ENCODE data around the gene ZNF134.

ZNF134 gene

GRCh38 chr19:57578487-57579205, 35.4 kb upstream of the ZNF134 start, which contains the start of gene ZNF416:
Gene ZNF416 (minus strand): TSS chr19:57578911. CDS start chr19:57578704, 207 bp downstream.
- in situ Hi-C loops (cut with HindIII; ENCODE audit: low pct_ligation_motif_present, low sequenced_read_pairs), result no loop called here
- peak; percentile 99 for DNase-seq
- H3K36me3 ChIP-seq (replicated peaks), result peaks cover 32% of the 10 kb centered on the region
- H3K4me3 ChIP-seq (ENCODE audit: low read depth, low read length), result peak within 1 kb of the TSS; percentile 82
- TF ChIP-seq, protein P1, sequence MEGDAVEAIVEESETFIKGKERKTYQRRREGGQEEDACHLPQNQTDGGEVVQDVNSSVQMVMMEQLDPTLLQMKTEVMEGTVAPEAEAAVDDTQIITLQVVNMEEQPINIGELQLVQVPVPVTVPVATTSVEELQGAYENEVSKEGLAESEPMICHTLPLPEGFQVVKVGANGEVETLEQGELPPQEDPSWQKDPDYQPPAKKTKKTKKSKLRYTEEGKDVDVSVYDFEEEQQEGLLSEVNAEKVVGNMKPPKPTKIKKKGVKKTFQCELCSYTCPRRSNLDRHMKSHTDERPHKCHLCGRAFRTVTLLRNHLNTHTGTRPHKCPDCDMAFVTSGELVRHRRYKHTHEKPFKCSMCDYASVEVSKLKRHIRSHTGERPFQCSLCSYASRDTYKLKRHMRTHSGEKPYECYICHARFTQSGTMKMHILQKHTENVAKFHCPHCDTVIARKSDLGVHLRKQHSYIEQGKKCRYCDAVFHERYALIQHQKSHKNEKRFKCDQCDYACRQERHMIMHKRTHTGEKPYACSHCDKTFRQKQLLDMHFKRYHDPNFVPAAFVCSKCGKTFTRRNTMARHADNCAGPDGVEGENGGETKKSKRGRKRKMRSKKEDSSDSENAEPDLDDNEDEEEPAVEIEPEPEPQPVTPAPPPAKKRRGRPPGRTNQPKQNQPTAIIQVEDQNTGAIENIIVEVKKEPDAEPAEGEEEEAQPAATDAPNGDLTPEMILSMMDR (IDR thresholded peaks at IDR 0.05; ENCODE audit: low read depth, low read length, missing control alignments), result peak; percentile 33
- peak within 1 kb of the TSS; percentile 39 for H3K27ac ChIP-seq
- no peaks in the 10 kb centered on the region for H3K27me3 ChIP-seq (replicated peaks)

- Histone ChIP-seq H3K27ac (no peak overlapping the region), H3K4me3 (ENCODE audit: low read depth, low read length) (no peak overlapping the region), H3K36me3 (replicated peaks) (no peaks in the 10 kb centered on the region), H3K27me3 (replicated peaks) (no peaks in the 10 kb centered on the region)
- in situ Hi-C loops (cut with HindIII; ENCODE audit: low pct_ligation_motif_present, low sequenced_read_pairs), result no loop called here
- DNase-seq, result no peak
- TF ChIP-seq, protein P1 (IDR thresholded peaks at IDR 0.05; ENCODE audit: low read depth, low read length, missing control alignments), result no peak
Observed at GRCh38 chr19:57583104-57583520, 30.9 kb upstream of the ZNF134 start.

- DNase-seq, result peak; percentile 91
- H3K36me3 ChIP-seq (replicated peaks), result peaks cover 3% of the 10 kb centered on the region
- TF ChIP-seq, protein P1 (IDR thresholded peaks at IDR 0.05; ENCODE audit: low read depth, low read length, missing control alignments), result peak; percentile 16
- no peaks in the 10 kb centered on the region for H3K27me3 ChIP-seq (replicated peaks)
- H3K4me3 ChIP-seq (ENCODE audit: low read depth, low read length), result peak within 1 kb of the TSS; percentile 72
- no peak within 1 kb of the TSS for H3K27ac ChIP-seq
- in situ Hi-C loops (cut with HindIII; ENCODE audit: low pct_ligation_motif_present, low sequenced_read_pairs), result no loop called here
Observed at GRCh38 chr19:57583521-57584416, 30.3 kb upstream of the ZNF134 start, which contains the start of gene ZIK1. Gene ZIK1 (plus strand): TSS chr19:57584145. CDS start chr19:57584357, 212 bp downstream.

GRCh38 chr19:57587529-57587928, 26.5 kb upstream of the ZNF134 start:
- H3K27me3 ChIP-seq (replicated peaks), result no peaks in the 10 kb centered on the region
- in situ Hi-C loops (cut with HindIII; ENCODE audit: low pct_ligation_motif_present, low sequenced_read_pairs), result no loop called here

GRCh38 chr19:57599377-57599760, 14.7 kb upstream of the ZNF134 start:
- no peak overlapping the region for H3K27ac ChIP-seq
- peak overlapping the region; percentile 84 for H3K4me3 ChIP-seq (ENCODE audit: low read depth, low read length)
- TF ChIP-seq, protein P1 (IDR thresholded peaks at IDR 0.05; ENCODE audit: low read depth, low read length, missing control alignments), result no peak
- in situ Hi-C loops (cut with HindIII; ENCODE audit: low pct_ligation_motif_present, low sequenced_read_pairs), result no loop called here
- no peaks in the 10 kb centered on the region for H3K27me3 ChIP-seq (replicated peaks)
- DNase-seq, result no peak
- peaks cover under 1% of the 10 kb centered on the region for H3K36me3 ChIP-seq (replicated peaks)

More at GRCh38 chr19:57587529-57587928, 26.5 kb upstream of the ZNF134 start:
- H3K36me3 ChIP-seq (replicated peaks), result peaks cover 27% of the 10 kb centered on the region
- H3K27ac ChIP-seq, result peak overlapping the region; percentile 68
- TF ChIP-seq, protein P1 (IDR thresholded peaks at IDR 0.05; ENCODE audit: low read depth, low read length, missing control alignments), result no peak
- DNase-seq, result peak; percentile 83
- H3K4me3 ChIP-seq (ENCODE audit: low read depth, low read length), result no peak overlapping the region

All from brain microvascular endothelial cell (primary cell).